HG03066 (cell line): ENCODE data around the gene CIDEC.
"Not testable (repeated sequence)": the region's sequence is repeated elsewhere in the genome, so short reads cannot be mapped to it uniquely, and the experiment has no call there.

Experiments used
- ATAC-seq: cut with Tn5 transposase; IDR thresholded peaks from one replicate; pipeline ENCODE4 v1.9.1; 2021; ENCODE audit warnings: low read depth; ENCODE audit not compliant: unreplicated experiment

The CIDEC gene

DNA sequence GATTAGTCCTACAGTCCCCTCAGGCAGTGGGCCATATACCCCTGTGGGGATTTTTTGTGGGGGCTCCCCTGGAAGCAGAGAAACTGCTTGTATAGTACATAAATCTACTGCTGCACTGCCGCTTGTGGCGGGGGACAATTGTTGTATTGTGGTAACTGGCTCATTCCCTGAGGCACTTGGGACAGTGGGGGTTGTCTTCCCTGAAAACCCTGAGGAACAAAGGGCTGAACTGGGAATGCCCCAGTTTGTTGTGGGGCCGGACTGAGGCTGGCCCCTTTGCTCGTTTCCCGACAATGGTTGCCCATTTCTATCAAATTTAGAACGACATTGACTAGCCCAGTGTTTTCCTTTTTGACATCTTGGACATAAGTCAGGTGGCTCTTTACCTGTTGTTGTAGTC, 28.7 kb downstream of the CIDEC start:
- ATAC-seq, result not testable (repeated sequence)

DNA sequence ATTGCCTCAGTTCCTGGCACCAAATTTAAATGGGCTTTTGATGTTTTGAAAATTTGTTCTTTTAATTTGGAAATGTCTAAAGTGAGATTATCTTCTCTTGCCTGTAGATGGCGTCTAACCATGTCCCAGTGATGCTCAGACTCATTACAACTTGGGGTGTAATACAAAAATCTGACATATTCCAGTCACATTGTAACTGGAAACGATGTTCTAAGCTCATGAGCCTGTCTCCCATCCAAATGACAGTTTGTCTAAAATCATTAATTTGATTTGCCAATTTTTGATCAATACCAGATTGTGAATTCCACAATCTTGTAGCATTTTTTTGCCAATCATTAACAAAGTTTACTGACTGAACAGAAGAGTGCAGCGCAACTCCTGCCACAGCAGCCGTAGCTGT, 31.2 kb downstream of the CIDEC start:
- ATAC-seq, result not testable (repeated sequence)

DNA sequence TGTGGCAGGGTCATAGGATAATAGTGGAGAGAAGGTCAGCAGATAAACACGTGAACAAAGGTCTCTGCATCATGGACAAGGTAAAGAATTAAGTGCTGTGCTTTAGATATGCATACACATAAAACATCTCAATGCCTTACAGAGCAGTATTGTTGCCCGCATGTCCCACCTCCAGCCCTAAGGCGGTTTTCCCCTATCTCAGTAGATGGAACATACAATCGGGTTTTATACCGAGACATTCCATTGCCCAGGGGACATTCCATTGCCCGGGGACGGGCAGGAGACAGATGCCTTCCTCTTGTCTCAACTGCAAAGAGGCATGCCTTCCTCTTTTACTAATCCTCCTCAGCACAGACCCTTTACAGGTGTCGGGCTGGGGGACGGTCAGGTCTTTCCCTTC, 32.2 kb downstream of the CIDEC start:
- not testable (repeated sequence) for ATAC-seq

DNA sequence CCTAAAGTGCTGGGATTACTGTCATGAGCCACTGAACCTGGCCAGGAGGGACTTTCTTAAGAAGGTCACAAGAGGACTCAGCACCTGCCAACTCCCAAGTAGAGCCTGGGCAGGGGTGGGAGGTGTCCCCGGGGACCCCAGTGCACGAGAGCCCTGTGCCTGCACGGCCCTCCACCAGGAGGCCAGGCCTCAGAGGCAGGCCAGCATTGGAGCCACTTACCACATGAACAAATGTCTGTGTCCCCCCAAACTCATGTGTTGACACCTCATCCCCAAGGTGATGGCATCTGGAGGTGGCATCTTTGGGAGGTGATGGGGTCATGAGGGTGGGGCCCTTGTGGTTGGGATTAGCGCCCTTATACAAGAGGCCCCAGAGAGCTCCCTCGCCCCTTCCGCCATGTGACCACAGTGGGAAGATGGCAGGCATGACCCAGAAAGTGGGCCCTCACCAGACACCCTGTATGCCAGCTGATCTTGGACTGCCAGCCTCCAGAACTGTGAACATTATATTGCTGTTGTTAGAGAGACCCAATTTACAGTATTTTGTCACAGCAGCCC, 33.0 kb downstream of the CIDEC start:
- no peak for ATAC-seq

DNA sequence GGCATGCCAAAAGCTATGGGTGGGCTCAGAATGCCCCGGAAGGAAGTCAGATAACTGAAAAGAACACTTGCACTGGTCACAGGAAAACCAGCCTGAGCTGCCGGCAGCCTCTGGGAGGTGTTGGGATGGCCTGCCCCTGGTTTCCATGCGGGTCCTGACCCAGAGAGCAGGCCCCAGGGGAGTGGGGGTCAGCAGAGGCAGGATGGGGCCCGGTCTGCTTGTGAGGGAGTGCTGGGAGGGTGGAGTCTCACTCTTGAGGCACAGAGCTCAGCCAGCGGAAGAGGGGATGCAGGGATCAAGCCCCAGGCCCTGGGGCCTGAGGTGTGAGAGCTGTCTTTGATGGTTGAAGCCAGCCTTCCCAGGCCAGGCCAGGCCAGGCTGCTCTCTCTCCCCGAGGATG, 33.8 kb downstream of the CIDEC start:
- no peak for ATAC-seq

DNA sequence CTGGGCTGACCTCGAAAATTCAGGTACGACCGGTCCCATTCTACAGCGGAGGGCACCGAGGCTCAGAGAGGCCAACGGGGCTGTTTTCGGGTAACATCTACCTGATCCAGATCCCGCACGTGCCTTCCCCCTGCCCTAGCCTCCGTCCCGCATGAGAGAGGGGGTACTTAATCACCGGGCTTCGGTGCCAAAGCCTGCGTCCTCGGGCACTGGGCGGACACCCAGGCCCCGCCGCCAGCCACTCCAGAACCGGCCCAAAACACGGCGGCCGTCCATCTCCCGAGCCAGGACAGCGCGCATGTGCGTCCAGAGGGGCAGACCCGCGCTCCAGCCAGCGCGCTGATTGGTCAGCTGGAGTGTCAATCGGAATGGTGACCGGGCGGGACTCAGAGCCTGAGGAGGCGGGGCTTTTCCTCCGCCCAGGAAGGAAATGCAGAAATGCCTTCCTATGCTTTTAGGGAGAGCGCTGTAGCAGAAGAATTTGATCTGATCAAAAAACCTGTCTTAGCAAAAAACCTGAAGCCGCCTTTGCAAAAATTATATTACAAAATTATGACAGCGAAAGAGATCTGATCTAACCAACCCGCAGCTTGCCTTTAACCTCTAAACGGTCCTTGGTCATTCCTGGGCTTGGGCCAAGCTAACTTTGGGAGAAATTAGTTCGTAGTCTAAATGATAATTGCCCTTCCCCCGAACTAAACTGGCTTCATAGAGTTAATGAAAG, 36.2 kb downstream of the CIDEC start, which contains the start of gene RPUSD3:
Gene RPUSD3 (minus strand): TSS at position 294 of the 724 bp plus-strand sequence. CDS start 18 bp downstream, at position 276.
- ATAC-seq, result peak; percentile 99

DNA sequence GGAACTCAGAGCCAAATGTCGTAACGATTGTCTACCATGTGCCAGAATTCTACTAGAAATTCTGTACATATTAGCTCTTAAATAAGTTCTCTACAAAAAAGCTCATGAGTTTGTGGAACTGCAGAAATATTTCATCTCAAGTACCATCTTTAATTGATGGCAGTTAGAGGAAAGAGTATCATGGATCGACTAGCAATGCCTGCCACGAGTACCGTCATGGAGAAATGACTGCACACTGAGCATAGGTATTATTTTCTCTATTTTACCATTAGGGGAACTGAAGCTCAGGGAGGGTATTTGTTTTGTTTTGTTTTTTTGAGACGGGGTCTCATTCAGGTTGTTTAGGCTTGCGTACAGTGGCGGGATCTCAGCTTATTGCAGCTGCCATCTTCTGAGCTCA, 39.0 kb downstream of the CIDEC start:
- no peak for ATAC-seq

DNA sequence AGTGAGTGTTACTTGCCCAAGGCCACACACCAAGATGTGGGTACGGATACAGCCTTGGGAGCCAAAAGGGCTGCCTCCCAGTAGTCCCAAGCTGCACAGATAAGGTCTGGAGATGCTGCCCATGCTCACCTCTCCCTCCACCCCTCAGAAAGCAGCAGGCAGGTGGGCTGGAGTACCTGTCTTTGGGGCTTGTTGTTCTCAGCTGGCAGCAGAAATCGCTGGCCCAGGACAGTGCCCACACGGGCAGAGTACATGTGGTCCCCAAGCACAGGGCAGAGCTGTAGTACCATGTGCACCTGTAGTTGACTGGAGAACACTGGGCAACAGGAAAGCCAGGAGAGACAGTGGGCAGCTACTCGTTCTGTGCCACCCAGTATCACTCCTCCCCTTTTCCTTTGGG, 41.2 kb downstream of the CIDEC start:
- ATAC-seq, result no peak

DNA sequence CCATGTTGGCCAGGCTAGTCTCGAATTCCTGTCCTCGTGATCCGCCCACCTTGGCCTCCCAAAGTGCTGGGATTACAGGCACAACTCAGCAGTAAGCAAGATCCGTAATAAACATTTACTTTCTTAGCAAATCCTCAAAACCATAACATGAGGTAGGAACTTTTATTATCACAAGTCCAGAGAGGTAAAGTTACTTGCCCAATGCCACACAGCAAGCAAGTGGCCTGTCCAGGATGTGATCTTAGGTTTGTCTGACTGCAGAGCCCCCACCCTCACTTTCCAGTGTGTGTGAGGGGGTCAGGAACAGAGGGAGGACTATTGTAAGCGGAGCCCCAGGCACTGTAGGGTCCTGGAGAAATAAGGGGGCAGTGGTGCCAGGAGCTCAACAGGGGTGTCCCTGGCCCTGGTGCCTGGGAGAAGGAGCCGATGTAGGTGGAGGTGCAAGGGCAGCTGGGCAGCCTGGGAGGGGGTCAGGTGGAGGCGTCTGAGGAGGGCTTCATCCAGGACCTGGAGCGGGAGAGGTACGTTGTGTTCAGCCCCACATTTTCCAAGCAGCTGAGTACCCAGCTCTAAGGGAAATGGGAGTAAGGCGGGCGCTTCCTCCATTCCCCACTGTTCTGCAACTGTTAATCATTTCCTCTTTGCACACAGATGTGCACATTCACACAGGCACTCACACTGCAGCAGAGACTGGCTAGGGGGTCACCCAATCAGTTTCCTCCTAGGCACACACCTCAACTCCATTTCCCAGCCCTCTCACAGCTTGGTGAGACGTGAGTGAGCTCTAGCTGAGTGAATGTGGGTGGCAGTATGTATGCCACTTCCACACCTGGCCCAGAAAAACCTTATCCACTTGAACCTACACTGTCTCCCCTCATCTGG, 42.1 kb downstream of the CIDEC start:
- ATAC-seq, result no peak

GRCh38 chr3:9834520-9835380, 45.3 kb downstream of the CIDEC start:
- no peak for ATAC-seq

DNA sequence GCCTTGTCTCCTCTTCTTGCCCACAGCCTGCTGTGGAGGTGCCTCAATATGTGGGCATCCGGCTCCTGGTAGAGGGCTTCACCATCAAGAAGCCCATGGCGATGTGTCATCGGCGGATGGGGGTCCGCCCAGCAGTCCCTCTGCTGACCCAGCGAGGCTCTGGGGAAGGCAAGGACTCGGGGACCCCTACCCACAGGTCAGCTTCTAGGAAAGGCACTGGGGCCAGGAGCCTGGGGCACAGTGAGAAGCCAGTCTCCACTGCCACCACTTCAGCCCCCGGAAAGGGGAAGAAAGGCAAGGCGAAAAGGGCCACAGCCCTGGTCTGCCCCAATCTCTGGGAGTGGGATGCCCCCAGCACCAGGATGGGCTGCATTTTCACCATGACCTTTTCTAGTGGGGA, 47.0 kb downstream of the CIDEC start:
- no peak for ATAC-seq

GRCh38 chr3:9831253-9831652, 48.8 kb downstream of the CIDEC start:
- ATAC-seq, result no peak

- ATAC-seq, result no peak
Observed at GRCh38 chr3:9828801-9829755, 51.0 kb downstream of the CIDEC start.

GRCh38 chr3:9826815-9827573, 53.1 kb downstream of the CIDEC start:
- no peak for ATAC-seq

DNA sequence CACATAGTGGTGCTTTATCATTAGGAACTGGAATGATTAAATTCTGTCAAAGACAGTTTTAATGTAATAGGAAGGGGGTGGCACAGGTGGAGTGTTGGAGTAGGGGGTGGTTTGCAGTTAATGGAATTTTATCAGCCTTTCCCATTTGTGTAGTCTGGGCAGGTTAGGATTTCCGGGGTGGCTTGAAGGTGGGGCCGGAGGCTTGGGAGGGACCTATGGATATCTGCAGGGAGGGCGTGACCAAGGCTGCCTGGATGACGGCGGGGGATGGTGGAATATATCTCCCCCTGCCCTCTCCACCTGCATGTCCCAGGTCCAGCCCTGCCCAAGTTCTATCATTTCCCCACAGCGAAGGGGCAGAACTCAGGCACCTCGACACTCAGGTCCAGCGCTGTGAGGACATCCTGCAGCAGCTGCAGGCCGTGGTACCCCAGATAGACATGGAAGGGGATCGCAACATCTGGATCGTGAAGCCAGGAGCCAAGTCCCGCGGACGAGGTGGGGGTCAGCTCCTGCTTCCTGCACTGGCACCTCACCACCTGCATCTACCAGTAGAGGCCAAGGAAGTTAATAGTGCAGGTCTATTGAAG, 54.5 kb downstream of the CIDEC start:
- no peak for ATAC-seq

GRCh38 chr3:9820946-9821345, 59.1 kb downstream of the CIDEC start:
- no peak for ATAC-seq

GRCh38 chr3:9820543-9820942, 59.5 kb downstream of the CIDEC start:
- ATAC-seq, result no peak

GRCh38 chr3:9818666-9819335, 61.3 kb downstream of the CIDEC start:
- ATAC-seq, result no peak
